Prostate gland (tissue), 2 donors: Measurements from ENCODE around the gene CASQ1.

ENCODE experiments used
- POLR2A ChIP-seq: fragments of 450-650 bp; IDR thresholded peaks from one replicate; pipeline ENCODE4 v1.6.1; 2016; ENCODE audit warnings: antibody characterized with exemption, mild to moderate bottlenecking
- POLR2AphosphoS5 ChIP-seq: sonication (generic); formaldehyde crosslinking; IDR thresholded peaks from one replicate; pipeline ENCODE4 v1.6.1; 2017; ENCODE audit warnings: antibody characterized with exemption
- TF ChIP-seq, protein P1 (sequence below), 4 experiments: fragments of 200-600 bp in 2 of 4; fragments of 450-650 bp in 2 of 4; sonication (generic) in 2 of 4; IDR thresholded peaks; 1 replicate in 3 of 4; 2 replicates in 1 of 4; pipeline ENCODE4 v1.5.1; 2016 to 2019; ENCODE audit warnings: antibody characterized with exemption in 4 of 4, mild to moderate bottlenecking in 2 of 4, moderate library complexity in 2 of 4

DNA sequence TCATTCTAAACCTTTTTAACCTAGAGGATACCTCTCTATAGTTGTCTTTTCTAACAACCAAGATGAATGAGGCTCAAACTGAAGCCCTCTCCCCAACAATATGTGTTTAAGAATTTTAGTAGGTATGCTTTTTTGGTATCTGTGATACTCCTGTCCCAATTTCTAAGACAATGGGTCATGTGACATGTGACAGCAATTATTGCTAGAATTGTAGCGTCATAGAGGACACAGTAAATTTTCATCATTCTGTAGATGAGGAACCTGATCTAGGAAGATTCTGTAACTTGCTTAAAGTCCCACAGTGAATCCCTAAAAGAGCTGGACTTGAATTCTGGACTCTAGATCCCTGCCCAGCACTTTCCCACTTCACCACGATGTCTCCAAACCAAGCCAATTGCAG, 11.6 kb upstream of the CASQ1 start:
- TF ChIP-seq, protein P1, sequence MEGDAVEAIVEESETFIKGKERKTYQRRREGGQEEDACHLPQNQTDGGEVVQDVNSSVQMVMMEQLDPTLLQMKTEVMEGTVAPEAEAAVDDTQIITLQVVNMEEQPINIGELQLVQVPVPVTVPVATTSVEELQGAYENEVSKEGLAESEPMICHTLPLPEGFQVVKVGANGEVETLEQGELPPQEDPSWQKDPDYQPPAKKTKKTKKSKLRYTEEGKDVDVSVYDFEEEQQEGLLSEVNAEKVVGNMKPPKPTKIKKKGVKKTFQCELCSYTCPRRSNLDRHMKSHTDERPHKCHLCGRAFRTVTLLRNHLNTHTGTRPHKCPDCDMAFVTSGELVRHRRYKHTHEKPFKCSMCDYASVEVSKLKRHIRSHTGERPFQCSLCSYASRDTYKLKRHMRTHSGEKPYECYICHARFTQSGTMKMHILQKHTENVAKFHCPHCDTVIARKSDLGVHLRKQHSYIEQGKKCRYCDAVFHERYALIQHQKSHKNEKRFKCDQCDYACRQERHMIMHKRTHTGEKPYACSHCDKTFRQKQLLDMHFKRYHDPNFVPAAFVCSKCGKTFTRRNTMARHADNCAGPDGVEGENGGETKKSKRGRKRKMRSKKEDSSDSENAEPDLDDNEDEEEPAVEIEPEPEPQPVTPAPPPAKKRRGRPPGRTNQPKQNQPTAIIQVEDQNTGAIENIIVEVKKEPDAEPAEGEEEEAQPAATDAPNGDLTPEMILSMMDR (IDR thresholded peaks at IDR 0.05), result no peak
- no peak for TF ChIP-seq POLR2AphosphoS5
- no peak for TF ChIP-seq POLR2A
